LoVo (cell line): ENCODE measurements around the gene LRRC27.

Experiments
- DNase-seq: peaks from one replicate; pipeline ENCODE4 v3.0.0-alpha.2; 2016; ENCODE audit warnings: low spot score

LRRC27 gene

DNA sequence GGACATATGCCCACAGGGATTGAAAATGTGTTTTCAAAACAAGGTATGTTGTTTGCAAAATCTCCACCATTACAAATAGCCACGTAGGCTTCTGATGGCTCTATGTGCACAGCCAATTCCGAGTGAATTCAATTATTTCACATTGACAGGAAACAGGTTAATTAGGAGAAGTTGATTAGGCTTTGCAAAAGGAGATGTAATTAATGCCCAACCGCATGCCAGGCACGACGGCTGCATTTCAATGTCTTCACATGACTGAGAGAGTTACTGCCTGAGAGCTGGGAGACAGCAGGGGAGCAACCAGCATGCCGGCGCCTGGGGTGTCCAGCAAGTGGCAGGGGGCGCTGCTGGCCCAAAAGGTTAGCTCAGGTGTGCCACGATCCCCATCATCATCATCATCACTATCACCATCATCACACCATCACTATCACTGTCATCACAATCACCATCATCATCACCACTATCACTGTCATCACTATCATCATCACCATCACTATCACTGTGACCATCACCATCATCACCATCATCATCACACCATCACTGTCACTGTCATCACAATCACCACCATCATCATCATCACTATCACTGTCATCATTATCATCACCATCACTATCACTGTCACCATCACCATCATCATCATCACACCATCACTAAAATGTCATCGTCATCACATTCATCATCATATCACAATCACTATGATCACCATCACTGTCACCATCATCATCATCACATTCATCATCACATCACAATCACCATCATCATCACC lies 95.2 kb downstream of the LRRC27 start:
- DNase-seq, result no peak

DNA sequence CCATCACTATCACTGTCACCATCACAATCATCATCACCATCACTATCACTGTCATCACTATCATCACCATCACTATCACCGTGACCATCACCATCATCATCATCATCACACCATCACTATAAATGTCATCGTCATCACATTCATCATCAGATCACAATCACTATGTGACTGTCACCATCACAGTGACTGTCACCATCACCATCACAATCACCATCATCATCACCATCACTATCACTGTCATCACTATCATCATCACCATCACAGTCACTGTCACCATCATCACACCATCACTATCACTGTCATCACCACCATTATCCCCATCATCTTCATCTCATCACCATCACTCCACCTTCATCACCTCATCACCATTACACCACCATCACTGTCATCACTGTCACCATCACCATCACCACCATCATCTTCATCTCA lies 96.0 kb downstream of the LRRC27 start:
- DNase-seq, result no peak

DNA sequence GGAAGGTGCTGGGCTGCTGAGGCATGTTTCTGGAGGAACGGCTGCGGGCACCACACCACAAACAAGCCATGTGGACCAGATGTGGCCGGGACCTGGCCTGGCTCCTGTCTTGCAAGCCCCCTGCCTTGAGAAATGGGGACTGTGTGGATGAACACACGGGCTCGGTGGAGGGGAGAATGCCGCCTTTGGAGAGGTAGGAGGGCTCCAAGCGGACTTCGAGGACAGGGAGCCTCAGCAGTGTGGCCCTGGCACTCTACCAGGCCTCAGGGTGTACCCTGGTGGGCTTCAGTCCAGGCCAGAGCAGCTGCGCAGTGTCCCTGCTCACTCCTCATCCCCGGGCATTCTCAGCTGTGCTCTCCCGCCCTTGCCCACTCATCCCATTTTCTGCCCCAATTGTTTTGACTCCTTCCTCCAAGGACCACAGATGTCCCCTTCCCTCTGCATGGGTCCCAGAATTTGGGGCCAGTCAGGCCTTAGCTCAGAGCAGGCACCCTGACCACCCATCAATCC lies 96.5 kb downstream of the LRRC27 start:
- no peak for DNase-seq
